ENCODE measurements around the gene RUBCN.
"Not testable (repeated sequence)": the region's sequence is repeated elsewhere in the genome, so short reads cannot be mapped to it uniquely, and the experiment has no call there.

RUBCN gene

DNA sequence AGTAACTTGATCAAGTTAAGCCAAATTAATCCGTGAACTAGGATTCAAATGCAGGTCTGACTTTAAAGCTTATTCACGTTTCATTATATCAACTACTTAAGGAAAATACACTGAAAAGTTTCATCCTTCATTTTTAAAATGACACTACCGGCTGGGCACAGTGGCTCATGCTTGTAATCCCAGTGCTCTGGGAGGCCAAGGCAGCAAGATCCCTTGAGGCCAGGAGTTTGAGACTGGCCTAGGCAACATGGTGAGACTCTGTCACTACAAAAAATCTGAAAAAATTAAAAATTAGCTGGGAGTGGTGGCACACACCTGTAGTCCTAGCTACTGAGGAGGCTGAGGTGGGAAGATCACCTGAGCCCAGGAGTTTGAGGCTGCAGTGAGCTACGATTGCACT, 3.7 kb downstream of the RUBCN start:
- no peak for DNase-seq

- DNase-seq: not testable (repeated sequence)
These were observed 5.2 kb downstream of the RUBCN start for GRCh38 chr3:197731483-197731882.

GRCh38 chr3:197730770-197731169, 5.9 kb downstream of the RUBCN start:
- not testable (repeated sequence) for DNase-seq

GRCh38 chr3:197730200-197730599, 6.5 kb downstream of the RUBCN start:
- DNase-seq: no peak

GRCh38 chr3:197728487-197728886, 8.2 kb downstream of the RUBCN start:
- DNase-seq: no peak

DNA sequence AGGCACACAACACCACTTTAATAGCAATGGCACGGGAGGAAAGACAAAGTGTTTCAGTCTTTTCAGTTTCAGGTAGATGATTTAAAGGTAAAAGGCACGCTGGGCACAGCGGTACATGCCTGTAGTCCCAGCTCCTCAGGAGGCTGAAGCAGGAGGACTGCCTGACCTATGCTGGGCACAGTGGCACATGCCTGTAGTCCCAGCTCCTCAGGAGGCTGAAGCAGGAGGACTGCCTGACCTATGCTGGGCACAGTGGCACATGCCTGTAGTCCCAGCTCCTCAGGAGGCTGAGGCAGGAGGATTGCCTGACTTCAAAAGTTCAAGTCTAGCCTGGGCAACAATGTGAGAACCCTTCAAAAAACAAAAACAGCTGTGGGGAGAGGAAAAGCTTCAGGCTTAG, 8.8 kb downstream of the RUBCN start:
- not testable (repeated sequence) for DNase-seq

- DNase-seq: no peak
These were observed 14.0 kb downstream of the RUBCN start for GRCh38 chr3:197722734-197723133.

GRCh38 chr3:197720694-197721093, 16.0 kb downstream of the RUBCN start:
- DNase-seq: no peak

GRCh38 chr3:197718891-197719290, 17.8 kb downstream of the RUBCN start:
- DNase-seq: no peak

DNA sequence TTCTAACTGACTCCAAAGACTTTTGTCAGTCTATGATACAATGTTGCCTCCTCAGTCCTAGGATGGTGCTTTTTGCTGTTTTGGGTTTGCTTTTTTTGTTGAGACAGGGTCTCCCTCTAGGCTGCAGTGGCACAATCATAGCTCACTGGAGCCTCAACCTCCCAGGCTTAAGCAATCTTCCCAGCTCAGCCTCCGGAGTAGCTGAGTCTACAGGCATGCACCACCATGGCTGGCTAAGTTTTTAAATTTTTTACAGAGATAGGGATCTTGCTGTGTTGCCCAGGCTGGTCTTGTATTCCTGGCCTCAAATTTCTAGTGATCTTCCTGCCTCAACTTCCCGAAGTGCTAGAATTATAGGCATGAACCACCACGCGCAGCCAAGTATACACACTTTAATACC, 22.5 kb downstream of the RUBCN start:
- no peak for DNase-seq

- no peak for DNase-seq
These were observed 23.3 kb downstream of the RUBCN start for GRCh38 chr3:197713477-197713822.

GRCh38 chr3:197711973-197712707, 24.6 kb downstream of the RUBCN start:
- DNase-seq: no peak

GRCh38 chr3:197710965-197711364, 25.7 kb downstream of the RUBCN start:
- DNase-seq: not testable (repeated sequence)

DNA sequence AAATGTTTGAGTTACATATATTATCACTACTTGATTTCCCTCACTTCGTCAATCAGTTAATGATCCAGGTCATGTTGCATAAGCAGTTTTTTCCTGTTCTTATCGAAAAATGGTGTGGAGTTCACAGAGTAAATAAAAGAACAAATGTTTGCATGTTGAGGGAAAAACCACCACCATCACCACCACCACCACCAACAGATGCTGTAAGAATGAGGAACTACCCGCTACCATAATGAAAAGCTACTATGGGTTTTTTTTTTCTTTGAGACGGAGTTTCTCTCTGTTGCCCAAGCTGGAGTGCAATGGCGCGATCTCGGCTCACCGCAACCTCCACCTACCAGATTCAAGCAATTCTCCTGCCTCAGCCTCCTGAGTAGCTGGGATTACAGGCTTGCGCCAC, 27.6 kb downstream of the RUBCN start:
- no peak for DNase-seq

- DNase-seq: no peak
These were observed 30.0 kb downstream of the RUBCN start for GRCh38 chr3:197706658-197707057.

DNA sequence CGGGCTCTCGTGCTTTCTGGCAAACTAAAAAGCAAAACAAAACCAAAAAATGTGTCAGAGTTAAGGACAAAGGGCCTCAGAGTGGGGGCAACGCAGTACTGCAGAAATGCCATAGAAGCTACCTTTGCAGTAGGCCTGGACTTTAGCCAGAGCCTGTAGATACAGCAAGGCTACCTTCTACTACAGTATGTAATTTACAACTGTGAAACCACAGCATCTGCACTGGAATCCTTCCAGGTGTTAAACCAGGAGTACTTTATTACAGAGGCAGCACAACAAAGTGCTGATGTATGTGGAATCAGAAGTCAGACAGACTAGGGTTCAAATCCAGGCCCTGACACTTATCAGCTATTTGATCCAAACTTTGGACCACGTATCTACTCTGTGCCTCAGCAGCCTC, 34.9 kb downstream of the RUBCN start:
- DNase-seq: no peak

DNA sequence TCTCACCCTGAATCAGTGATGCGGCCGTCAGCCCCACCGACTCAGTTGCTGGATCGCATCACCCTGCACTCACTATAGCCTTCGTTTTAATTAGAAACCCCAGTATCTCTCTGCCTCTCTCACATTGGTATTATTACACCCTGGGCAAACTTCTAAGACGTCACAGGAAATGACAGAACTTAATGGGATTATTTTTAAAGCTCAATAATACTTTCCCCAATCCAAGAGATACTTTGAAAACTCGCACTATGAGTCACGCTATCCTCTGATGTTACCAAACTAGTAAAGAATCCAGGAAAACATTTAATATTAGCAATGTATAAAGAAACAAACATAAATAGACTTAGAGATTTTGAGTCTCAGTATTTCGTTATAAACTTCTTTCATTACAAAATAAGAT, 36.6 kb downstream of the RUBCN start:
- DNase-seq: no peak

DNA sequence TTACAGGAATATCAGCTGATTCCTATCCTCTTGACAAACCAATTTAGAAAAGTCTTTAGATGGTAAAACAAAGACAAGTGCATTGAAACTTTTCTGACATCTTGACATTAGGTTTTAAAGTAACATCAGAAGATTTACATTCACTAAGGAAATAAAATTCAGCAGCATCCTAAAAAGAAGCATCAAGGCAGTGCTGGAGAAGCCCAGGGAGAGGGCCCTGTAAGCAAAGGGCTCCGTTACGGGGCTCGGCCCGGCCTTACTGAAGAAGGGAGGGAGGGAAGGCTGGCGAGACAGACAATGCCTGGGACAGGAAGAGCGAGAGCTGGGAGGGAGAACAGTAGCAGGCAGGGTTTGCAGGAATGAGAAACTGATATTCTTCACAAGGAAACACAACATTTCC, 39.3 kb downstream of the RUBCN start:
- no peak for DNase-seq

DNA sequence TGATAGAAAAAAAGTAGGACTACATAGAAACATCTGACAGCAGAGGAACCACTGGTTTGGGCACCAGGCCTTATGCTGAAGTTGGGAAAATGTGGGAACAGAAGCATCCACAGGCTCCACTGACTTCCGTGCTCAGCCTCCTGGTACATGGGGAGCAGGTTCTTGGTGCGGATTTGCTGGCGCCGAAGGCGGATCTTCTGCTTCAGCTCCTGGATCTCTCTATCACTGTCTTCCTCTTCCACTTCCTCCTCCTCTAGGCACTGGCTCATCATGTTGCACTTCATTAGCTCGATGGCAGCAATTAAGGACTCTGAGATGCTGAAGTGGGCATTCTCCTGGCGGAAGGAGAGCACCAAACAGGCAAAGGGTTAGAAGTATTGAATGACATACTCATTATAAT, 42.5 kb downstream of the RUBCN start:
- no peak for DNase-seq

DNA sequence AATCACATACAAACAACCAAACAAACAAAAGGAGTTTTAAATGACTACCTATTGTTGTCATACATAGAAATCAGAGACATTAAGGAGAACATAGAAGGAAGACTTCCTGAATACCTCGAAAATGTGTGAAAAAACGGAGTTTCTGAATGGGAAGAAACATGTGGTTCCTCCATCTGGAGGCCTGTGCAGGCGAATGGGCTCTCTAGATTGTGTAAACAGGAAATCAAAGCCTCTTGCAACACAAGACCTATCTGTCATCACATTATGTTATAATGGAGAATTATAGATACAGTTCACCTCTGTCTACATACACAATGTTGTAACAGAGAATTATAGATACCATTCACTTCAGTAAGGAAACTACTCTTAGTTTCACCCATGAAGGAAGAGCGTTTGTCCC, 44.1 kb downstream of the RUBCN start:
- DNase-seq: no peak

- no peak for DNase-seq
These were observed 46.0 kb downstream of the RUBCN start for GRCh38 chr3:197690754-197691153.

- DNase-seq: no peak
These were observed 49.1 kb downstream of the RUBCN start for GRCh38 chr3:197687570-197687969.

DNA sequence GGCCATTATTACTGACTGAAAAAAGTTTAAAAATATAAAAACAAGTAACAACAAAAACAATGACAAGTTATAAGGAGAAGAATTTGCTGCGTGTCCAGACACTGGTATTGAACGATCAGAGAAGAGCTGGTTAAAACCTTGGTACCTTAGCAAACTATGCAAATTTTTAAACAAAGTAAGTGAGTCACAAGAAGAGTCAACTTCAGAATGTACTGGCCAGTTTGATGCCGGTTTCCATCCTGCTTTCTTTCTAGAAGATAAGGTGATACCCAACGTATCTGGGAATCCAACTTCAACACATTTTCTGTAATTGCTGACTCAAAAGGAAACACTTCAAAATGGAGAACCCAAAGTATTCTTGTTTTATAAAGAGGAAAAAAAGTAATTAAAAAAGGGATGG, 49.8 kb downstream of the RUBCN start:
- DNase-seq: no peak

GRCh38 chr3:197685546-197685945, 51.2 kb downstream of the RUBCN start:
- no peak for DNase-seq

GRCh38 chr3:197683191-197683590, 53.5 kb downstream of the RUBCN start:
- no peak for DNase-seq

- no peak for DNase-seq
These were observed 54.0 kb downstream of the RUBCN start for GRCh38 chr3:197682713-197683112.

All from NCI-H1092 (cell line).